Esophagus muscularis mucosa (tissue), 4 donors: ENCODE measurements around the gene SF3B5.

ENCODE experiments used
- EP300 ChIP-seq: sonication (generic); formaldehyde crosslinking; IDR thresholded peaks from one replicate; pipeline ENCODE4 v1.6.1; 2017; ENCODE audit warnings: antibody characterized with exemption
- POLR2A ChIP-seq: fragments of 450-650 bp; IDR thresholded peaks from one replicate; pipeline ENCODE4 v1.6.1; 2017; ENCODE audit warnings: antibody characterized with exemption, moderate library complexity, mild to moderate bottlenecking, low read depth
- POLR2AphosphoS5 ChIP-seq, 2 donors: sonication (generic); formaldehyde crosslinking; IDR thresholded peaks; one replicate each; pipeline ENCODE4 v1.6.1; 2017; ENCODE audit warnings: antibody characterized with exemption in 2 of 2
- TF ChIP-seq, protein P1 (sequence below), 3 experiments: fragments of 200-600 bp in 2 of 3; fragments of 450-650 bp in 1 of 3; sonication (generic) in 2 of 3; IDR thresholded peaks; one replicate each; pipeline ENCODE4 v1.5.1; 2017 to 2019; ENCODE audit warnings: antibody characterized with exemption in 3 of 3, mild to moderate bottlenecking in 2 of 3, moderate library complexity in 1 of 3

- TF ChIP-seq POLR2AphosphoS5 (IDR thresholded peaks at IDR 0.05), result no peak
- no peak for TF ChIP-seq POLR2A
- TF ChIP-seq, protein P1, sequence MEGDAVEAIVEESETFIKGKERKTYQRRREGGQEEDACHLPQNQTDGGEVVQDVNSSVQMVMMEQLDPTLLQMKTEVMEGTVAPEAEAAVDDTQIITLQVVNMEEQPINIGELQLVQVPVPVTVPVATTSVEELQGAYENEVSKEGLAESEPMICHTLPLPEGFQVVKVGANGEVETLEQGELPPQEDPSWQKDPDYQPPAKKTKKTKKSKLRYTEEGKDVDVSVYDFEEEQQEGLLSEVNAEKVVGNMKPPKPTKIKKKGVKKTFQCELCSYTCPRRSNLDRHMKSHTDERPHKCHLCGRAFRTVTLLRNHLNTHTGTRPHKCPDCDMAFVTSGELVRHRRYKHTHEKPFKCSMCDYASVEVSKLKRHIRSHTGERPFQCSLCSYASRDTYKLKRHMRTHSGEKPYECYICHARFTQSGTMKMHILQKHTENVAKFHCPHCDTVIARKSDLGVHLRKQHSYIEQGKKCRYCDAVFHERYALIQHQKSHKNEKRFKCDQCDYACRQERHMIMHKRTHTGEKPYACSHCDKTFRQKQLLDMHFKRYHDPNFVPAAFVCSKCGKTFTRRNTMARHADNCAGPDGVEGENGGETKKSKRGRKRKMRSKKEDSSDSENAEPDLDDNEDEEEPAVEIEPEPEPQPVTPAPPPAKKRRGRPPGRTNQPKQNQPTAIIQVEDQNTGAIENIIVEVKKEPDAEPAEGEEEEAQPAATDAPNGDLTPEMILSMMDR (IDR thresholded peaks at IDR 0.05), result no peak
- no peak for TF ChIP-seq EP300
Observed at GRCh38 chr6:144104488-144104887, 9.1 kb upstream of the SF3B5 start.
